GM19193 (cell line): ENCODE measurements around the gene C5orf46.

Experiments
- POLR2A ChIP-seq: IDR thresholded peaks from 4 replicates; pipeline ENCODE4 v1.6.1; 2011; ENCODE audit not compliant: insufficient read depth, insufficient read length; ENCODE audit errors: extremely low read depth

The C5orf46 gene

DNA sequence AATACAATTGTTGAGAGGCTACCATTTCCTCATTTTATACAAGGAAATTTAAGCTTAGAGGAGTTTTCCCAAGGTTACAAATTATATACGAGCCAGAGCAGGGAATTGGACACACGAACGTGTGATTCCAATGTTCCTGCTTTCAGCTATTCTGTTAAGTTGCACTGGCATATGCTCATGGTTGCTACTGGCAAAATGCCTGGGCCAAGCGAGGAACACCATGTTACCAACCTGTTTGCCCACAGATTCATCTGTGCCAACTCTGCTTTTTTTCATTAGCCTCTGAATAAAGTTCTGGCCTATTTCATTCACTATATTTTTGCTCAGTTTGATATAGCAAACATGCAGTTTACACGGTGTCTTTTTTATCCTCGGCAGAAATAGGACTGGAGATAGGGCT lies 5.1 kb upstream of the C5orf46 start:
- TF ChIP-seq POLR2A: no peak

GRCh38 chr5:147904110-147904509 lies 2.2 kb downstream of the C5orf46 start:
- TF ChIP-seq POLR2A: no peak

DNA sequence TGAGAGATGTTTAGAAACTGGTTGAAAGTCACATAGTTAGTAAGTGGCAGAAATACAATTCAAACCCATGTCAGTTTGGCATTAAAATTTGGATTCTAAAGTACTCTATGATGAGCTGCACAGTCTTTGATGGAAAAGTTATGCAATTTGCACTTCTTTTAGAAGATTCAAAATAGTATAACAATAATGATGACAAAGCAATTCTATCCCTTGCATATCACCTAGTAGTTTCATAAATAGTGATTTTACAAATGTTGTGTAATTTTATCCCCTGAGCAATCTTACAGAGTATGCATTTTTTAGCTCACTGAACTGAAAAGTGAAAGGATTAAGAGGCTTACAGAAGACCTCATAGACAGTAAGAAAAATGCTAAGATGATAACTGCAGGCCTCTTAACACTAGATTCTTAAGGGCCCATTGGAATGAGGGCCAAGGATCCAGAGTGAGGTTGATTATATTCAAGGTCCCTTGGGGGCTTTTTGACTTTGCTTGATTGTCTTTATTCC lies 3.7 kb downstream of the C5orf46 start:
- TF ChIP-seq POLR2A: no peak

DNA sequence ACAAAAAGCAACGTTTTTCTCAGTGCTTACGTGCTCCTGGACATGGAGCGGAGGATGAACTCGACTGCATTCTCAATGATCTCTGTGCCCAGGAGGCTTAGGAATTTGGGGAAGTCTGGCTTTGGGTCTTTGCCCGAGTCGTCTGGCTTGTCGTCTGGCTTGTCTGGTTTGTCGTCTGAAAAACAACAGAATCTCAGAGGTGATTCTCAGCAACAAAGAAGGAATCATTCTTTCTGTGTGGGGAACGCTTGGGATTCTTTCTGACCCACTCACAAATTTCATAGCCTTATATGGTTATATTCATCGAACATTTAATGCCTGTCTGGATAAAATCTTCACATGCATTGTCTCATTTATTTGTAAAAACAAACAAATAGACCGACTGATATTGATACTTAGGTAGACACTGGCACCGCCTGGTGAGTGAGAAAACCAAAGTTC lies 4.7 kb downstream of the C5orf46 start:
- no peak for TF ChIP-seq POLR2A

DNA sequence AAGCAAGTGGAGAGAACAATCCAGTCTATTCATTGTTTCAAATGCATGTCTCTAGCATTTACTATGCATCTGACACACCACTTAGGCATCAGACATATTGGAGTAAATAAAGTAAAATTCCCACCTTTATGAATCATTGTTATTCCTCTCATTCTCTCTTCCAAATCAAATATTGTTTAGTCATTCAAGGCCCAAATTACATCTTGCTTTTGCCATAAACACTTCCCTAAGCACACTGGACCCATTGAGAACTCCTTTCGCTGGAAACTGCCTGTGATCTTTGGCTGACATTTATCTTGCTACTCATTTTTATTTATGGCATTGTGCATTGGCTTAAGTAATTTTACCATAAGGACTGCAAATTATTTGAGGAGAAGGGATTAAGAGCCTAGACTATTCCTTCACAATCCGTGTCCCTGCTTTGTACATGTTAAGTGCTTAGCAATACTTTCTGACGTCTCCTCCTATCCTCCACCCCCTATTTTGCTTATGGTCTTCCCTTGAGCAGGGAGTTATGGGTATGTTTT lies 7.4 kb downstream of the C5orf46 start:
- TF ChIP-seq POLR2A: no peak

GRCh38 chr5:147895864-147896263 lies 10.5 kb downstream of the C5orf46 start:
- no peak for TF ChIP-seq POLR2A

- TF ChIP-seq POLR2A: no peak
Measured at GRCh38 chr5:147893820-147894219, 12.5 kb downstream of the C5orf46 start.

- TF ChIP-seq POLR2A: no peak
Measured at GRCh38 chr5:147892696-147893296, 13.5 kb downstream of the C5orf46 start.

DNA sequence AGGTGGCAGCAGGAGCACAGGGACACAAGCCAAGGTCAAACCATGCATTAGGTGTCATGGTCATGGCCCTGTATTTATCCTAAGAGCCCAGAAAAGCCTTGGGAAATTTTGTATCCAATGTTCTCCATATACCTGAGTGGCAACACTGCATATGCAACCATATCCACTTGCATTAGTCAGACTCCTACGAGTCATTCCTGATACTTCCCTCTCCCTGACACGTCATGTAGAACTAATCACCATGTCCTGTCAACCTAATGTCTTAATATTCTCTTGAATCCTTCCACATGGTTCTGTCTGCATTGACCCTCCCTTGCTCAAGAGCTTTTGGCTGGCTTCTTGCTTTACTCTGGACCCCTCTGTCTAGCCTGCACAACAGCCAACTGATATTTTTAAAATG lies 18.4 kb downstream of the C5orf46 start:
- no peak for TF ChIP-seq POLR2A

- no peak for TF ChIP-seq POLR2A
Measured at GRCh38 chr5:147887026-147887627, 19.2 kb downstream of the C5orf46 start.

DNA sequence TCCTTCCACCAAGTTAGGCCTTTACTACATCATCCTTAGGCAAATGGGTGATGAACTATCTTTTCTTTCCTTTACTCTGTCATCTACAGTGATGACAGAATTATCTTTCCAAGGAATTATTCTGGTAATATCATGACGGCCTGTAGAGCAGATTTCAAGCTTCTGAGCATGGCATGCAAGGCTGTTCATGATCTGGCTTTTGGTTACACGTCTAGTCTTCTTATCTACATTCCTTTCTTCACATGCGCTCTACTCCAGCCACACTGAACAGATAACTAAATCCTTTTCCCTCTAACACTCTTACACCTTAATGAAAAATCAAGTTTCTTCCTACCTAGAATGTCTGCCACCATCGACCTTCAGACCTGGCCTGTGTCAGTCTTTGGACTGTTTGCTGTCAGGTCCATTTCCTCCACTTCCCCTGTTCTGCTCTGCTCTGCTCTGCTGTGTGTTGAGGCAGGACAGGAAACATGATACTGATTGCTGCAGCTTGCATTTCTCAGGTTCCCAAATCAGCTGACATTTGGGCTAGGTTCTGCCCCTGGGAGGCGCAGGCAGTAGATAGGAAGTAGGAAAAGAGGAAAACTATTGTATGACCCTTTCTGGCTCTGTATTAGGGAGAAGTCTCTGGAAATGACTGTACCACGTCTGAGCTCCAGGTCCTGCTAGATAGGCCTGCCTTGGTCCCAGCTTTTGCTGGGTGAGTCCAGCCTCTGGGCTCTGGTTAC lies 23.6 kb downstream of the C5orf46 start:
- no peak for TF ChIP-seq POLR2A

- no peak for TF ChIP-seq POLR2A
Measured at GRCh38 chr5:147880487-147880886, 25.9 kb downstream of the C5orf46 start.

DNA sequence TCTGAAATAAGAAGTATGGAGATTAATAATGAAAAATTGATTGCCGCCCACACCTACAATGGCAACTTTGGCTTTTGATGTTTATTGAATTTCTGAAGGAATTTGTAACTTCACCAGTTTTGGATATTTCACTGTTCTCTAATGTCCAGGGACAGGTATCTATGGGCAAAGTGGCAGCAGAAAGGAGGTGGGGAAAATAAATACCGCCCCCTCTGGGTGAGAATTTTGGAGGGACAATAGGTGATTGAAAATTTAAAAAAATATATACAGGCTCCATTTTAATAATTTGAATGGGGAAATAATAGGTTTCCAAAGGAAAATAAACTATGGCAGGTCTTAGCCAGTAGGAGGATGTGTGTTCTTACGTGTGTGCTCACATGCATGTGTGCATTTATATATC lies 26.6 kb downstream of the C5orf46 start:
- no peak for TF ChIP-seq POLR2A

DNA sequence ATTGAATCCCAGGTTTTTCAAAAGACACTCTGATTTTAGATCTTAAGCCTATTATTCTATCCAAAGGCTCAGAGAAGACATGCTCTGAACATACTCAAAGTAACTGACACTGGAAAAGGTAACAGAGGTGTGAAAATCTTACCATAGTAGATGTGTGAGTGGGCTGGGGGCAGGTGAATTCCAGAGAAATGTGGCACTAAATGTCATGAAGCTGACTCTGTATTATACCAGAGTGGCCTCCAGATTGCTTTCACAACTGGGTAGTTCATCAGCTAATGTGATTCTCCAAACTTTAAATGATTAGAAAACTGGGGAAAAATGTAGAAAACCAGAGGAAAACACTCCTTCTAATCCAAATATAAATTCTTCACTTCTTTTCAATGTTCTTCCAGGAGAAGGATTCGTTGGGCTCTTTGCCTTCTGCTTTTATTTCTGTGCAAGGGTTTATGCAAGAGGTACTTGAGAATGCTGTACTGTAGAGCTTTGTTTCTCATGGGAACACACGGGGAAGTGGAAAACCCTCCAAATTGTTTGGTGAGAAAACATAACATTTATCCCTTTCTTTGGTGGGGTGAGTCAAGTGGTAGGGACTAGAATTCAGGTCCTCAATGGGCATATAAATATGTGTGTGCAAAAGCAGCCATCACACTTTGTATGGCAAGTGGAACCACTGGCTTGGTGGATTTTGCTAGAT lies 28.1 kb downstream of the C5orf46 start, which contains the start of gene SCGB3A2:
Gene SCGB3A2 (plus strand): TSS at position 646 of the 694 bp plus-strand sequence. CDS start 93 bp downstream, outside the sequence.
- no peak for TF ChIP-seq POLR2A

- no peak for TF ChIP-seq POLR2A
Measured at GRCh38 chr5:147876626-147877025, 29.7 kb downstream of the C5orf46 start.
